Fibroblast of the conjunctiva (primary cell): ENCODE results near the gene GPR179.
A peak's percentile ranks its signal among the peaks of the same experiment; 100 is the strongest.

Experiments
- DNase-seq: peaks from one replicate; pipeline ENCODE4 v3.0.0-alpha.2; 2010; ENCODE audit warnings: low read depth

Gene GPR179, protein sequence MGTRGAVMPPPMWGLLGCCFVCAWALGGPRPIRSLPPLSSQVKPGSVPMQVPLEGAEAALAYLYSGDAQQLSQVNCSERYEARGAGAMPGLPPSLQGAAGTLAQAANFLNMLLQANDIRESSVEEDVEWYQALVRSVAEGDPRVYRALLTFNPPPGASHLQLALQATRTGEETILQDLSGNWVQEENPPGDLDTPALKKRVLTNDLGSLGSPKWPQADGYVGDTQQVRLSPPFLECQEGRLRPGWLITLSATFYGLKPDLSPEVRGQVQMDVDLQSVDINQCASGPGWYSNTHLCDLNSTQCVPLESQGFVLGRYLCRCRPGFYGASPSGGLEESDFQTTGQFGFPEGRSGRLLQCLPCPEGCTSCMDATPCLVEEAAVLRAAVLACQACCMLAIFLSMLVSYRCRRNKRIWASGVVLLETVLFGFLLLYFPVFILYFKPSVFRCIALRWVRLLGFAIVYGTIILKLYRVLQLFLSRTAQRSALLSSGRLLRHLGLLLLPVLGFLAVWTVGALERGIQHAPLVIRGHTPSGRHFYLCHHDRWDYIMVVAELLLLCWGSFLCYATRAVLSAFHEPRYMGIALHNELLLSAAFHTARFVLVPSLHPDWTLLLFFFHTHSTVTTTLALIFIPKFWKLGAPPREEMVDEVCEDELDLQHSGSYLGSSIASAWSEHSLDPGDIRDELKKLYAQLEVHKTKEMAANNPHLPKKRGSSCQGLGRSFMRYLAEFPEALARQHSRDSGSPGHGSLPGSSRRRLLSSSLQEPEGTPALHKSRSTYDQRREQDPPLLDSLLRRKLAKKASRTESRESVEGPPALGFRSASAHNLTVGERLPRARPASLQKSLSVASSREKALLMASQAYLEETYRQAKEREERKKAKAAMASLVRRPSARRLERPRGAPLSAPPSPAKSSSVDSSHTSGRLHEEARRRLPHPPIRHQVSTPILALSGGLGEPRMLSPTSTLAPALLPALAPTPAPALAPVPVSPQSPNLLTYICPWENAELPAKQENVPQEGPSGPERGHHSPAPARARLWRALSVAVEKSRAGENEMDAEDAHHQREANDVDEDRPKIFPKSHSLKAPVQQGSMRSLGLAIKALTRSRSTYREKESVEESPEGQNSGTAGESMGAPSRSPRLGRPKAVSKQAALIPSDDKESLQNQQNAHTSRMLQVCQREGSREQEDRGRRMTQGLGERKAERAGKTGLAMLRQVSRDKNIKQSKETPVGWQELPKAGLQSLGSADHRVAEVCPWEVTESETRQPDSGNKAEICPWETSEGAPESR (N-terminal part only)

DNA sequence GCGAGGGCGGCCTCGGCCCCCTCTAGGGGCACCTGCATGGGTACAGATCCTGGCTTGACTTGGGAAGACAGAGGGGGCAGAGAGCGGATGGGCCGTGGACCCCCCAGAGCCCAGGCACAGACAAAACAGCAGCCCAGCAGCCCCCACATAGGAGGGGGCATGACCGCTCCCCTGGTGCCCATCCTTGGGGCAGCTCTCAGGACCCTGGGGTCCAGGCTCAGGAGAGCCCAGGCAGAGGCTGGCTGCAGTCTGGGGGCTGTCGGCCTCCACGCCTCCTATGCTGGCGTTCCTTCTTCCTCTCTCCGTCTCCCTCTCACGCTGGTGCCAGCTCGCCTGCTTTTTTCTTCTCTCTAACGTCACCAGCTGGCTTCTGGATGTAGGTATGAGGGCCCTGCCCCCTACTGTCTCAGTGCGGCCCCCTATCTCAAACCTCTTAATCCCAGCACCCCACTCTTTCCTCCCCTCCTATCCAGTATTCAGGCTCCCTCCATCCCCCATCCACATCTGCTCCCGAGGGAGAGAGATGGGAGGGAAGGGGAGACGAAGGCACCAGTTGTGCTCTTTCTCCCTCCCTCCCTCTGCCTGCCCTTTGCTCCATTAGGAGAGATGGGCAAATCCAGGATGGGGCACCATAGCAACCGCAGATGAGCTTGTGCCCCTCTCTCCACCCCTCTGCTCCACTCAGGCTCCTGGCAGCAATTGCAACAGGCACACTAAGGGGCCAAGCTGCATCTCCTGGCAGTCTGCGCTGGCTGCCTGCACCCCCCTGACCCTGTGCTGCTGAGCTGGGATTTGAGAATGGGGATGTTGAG, at the start of gene GPR179:
GPR179 (minus strand) TSS at position 349 of the 812 bp plus-strand sequence; CDS start at position 182, 167 bp downstream.
- no peak for DNase-seq

DNA sequence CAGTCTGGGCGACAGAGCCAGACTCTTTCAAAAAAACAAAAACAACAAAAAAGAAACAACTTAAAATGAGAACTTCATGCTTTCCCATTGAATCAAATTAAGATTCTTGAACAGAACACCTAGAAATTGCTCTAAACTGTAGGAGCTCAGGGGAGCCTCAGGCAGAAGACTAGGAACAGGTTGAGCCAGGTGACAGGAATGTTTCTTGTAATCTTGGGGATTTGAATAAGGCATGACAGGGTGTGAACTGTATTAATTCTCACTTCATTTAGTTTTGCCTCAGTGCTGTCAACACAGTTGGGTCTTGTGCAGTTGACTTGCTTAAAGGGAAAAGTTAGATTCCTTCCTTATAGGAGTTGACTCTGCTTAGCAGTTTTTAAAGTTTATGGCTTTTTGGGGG, 35.7 kb upstream of the GPR179 start:
- no peak for DNase-seq

DNA sequence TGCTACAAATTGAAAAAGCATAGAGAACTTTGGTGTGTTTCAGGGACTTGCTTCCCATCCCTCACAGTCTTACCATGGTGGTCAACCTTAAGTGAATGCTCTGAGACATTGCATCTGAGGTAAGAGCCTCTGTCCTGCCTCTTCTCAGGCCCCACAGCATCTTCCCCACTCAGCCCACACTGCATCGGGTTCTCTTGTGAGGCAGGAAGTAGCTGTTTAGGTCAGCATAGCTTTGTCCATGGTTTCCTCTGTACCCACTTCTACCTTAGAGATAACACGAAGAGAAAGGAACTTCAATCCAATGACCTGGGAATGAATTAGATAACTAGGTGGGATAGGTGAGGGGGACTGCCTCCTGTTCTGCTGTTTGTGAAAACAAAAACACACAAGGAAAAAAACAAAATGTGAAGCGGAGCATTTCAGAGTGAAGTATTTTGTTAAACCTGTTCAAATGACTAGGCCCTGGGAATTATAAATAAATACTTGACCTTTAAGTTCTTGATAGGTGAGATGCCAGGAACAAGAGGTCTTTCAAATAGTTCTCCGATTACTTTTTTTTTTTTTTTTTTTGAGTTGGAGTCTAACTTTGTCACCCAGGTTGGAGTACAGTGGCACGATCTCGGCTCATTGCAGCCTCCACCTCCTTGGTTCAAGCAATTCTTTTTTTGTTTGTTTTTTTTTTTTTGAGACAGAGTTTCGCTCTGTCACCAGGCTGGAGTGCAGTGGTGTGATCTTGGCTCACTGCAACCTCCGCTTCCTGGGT, 25.5 kb upstream of the GPR179 start:
- no peak for DNase-seq

DNA sequence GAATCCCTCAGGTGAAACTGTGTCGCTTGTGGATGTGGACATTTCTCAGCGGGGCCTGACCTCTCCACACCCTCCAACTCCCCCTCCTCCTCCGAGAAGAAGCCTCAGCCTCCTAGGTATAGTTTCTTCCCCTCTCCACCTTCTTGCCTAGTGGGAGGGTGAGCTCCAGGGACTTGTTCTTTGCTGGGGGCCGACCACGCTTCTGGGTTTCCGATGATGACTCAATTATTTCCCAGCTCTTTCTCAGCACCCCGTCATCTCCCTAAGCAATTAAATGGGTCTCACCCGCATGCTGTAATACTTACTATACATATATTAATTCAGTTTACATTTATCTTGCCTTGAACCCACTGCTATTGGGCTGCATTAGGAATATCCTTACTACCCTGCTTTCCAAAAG, 21.0 kb upstream of the GPR179 start:
- no peak for DNase-seq

DNA sequence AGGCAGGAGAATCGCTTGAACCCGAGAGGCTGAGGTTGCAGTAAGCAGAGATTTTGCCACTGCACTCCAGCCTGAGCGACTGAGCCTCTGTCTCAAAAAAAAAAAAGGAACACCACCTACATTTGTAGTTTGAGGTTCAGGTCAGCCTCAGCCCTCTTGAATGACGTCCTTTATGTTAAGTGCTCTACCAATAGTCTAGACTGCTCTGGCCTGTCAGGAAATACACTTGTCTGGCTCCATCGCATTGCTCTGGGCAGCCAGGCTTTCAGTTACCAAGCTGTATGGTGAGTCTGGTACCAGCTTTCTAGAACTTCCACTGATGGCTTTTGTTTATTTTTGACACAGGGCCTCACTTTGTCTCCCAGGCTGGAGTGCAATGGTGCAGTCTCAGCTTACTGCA, 19.3 kb upstream of the GPR179 start:
- DNase-seq = no peak

DNA sequence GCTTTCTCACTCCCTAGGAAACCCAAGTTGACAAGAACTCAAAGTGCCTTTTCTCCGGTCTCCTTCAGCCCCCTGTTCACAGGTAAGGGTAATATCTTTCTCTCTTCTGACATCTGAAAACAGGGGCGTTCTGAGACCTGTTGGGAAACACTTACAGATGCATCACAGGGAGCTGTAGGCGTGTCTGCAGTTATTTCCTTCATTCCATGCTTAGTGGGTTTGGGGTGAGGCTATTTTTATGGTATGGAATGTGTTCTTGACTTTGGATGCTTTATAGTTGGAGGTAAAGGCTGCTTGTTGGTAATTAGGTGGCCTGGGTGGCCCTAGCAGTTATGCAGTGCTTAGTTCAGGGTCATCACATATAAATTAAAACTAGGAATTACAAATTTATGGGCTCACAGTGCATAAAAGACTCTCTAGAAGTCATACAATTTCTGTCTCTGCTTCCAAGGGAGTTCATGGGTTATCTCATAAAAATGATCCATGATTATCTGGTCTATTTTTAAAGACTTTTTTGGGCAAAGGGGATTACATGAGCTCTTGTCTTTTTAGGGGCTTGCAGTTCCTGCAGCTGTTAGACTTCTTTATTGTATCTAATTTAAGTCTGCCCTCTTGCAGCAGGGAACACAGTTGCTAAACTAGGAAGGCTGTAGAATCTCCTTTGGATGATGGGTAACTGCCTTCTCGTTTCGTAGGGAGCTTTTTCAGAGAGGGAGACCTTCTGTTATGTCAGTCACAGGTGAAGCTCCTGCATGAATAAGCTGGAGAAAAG, 18.1 kb upstream of the GPR179 start:
- no peak for DNase-seq

DNA sequence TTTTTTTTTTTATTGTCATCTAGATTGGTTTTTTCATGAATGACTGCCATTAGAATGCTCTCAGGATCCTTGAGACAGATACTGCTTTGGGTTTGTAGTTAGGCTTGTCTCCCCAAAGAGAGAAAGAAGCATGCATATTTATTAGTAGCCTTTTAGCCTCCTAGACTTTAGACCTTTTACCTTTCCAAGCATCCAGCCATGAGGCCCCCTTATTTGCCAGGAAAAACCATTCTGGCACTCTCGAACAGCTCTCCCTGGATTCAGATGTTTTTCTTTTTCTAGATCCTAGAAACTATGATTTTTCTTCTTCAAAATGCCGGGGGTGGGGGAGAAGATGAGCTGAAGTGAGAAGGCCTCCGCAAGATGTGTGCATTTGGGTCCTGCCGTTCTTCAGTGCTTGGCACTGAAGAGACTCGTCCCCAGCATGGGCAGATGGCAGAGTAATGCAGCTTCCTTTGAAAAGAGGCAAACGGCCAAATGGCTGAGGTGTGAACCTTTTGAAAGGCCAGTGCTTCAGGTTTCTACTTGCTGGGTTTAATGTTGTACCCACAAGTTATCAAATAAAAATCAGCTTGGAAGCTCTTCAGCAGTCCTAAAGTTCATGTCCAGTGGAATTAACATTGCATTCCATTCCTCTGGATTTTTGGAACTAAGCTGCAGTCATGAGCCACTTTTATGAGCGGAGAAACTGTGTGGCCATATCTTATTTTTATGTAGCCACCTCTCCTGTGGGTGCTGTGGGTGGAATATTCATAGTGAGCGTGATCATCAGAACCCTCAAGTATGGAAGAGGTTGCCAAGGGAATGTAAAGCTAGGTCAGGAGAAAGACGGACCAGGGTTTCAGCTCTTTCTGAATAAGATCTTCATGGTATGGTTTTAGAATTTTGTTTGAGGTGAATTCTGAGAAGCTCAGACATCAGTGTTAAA, 15.1 kb upstream of the GPR179 start:
- DNase-seq = no peak

DNA sequence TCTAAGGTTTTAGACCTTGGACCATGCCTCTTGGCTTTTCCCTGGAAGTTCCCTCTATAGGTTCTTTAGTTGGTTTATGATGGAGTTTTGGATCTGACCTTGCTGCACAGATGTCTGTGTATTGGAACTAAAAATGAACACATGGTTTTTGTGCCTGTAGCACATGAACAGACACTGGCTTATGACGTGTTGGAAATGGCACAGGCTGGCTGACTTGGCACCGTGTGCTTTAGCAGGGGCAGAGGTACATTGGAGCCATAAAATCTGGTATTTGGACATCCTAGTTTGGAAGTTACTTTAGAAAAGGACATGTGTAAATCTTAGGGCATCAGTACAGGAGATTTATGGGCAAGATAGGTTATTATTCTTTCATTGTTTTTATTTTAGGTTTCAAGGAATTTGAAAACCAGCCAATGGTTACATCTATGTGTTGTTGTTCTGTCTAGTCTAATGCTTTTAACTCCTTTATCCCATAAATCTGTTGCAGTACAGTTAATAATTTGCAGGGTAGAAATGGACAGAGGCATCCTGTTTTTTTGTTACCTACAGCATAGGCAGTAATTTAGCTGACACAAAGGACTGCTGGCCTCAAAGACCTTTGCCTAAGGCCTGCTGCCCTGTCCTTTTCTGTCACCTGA, 13.8 kb upstream of the GPR179 start:
- DNase-seq = no peak

DNA sequence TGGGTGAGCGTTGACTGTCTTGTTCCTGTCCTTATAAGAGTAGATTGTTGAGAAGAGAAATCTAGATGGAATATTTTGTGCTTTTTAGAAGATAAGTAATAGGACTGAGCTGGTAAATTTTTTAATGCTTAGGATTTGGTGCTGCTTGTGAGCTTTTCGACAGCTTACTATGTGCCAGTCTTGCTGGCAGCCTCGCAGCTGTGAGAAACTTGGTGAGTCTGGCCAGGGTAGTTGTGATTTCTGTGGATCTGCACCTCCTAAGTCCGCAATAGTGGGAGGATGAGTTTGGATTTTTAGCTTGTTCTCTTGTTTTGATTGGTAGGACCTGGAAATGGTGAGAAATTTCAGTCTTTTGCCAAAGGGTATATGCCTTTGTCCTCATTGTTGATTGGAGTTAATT, 11.5 kb upstream of the GPR179 start:
- DNase-seq = no peak

DNA sequence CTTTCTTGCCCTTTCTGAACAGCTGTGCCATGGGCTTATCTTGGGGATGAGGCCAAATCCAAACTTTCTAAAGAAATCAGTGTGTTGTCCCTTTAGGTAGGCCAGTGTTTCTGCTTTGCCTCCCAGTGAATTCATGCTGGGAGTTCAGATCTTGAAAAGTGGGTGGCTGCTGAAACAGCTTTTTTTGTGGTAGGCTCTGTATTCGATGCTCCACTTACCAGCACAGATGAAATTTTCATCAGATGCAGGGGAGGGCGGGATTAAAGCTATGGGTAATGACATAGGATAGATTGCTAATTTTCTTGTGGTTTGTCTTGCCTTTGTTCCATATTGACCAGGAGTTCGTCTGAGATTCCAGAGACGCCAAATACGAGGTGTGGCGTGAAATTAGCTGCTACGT, 10.7 kb upstream of the GPR179 start:
- no peak for DNase-seq

DNA sequence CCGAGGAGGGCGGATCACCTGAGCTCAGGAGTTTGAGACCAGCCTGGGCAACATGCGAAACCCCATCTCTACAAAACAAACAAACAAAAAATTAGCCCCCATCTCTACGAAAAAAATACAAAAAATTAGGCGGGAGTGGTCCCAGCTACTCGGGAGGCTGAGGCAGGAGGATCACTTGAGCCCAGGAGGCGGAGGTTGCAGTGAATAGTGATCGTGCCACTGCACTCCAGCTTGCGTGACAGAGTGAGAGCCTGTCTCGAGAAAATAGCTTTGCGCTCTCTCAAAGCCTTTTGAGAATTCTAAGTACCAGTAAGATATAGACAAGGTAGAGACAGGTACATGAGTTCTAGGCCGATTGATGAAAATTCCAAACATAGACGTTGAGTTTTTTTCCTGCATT, 9.9 kb upstream of the GPR179 start:
- DNase-seq = no peak

DNA sequence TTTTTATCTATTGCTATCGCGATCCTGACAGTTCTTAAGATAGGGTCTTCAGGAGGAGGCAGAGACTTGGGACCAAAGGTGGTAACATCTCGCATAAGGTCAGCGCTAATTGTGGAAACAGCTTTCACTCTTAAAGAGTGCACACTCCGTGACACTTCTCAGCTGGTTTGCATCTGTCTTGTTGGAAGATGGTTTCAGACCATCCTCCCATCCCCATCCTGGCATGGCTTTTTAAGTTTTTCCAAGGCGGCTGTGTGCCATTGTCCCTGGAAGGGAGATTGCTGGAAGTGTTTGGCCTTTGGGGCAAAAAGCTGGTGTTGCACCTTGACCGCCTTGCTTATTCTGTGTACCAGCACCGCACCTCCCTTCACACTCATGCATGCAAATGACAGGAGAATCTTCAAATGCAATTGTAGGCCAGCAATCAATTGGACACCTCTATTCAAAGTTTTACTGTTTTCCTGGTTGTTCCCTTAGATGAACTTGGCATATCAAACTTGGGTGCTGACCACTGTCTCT, 9.4 kb upstream of the GPR179 start:
- DNase-seq = no peak

DNA sequence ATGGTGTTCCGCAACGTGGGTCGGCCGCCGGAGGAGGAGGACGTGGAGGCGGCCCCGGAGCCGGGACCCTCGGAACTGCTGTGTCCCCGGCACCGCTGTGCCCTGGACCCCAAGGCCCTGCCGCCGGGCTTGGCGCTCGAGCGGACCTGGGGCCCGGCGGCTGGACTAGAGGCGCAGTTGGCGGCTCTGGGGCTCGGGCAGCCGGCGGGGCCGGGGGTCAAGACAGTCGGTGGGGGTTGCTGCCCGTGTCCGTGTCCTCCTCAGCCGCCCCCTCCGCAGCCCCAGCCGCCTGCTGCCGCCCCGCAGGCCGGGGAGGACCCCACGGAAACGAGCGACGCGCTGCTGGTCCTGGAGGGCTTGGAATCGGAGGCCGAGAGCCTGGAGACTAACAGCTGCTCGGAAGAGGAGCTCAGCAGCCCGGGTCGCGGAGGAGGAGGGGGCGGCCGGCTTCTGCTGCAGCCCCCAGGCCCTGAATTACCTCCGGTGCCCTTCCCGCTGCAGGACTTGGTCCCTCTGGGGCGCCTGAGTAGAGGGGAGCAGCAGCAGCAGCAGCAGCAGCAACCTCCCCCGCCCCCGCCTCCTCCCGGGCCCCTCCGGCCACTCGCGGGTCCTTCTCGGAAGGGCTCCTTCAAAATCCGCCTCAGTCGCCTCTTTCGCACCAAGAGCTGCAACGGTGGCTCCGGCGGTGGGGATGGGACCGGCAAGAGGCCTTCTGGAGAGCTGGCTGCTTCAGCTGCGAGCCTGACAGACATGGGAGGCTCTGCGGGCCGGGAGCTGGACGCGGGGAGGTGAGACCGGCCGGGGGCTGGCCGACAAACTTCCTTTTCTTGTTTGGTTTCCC, 8.7 kb upstream of the GPR179 start:
- DNase-seq = no peak

DNA sequence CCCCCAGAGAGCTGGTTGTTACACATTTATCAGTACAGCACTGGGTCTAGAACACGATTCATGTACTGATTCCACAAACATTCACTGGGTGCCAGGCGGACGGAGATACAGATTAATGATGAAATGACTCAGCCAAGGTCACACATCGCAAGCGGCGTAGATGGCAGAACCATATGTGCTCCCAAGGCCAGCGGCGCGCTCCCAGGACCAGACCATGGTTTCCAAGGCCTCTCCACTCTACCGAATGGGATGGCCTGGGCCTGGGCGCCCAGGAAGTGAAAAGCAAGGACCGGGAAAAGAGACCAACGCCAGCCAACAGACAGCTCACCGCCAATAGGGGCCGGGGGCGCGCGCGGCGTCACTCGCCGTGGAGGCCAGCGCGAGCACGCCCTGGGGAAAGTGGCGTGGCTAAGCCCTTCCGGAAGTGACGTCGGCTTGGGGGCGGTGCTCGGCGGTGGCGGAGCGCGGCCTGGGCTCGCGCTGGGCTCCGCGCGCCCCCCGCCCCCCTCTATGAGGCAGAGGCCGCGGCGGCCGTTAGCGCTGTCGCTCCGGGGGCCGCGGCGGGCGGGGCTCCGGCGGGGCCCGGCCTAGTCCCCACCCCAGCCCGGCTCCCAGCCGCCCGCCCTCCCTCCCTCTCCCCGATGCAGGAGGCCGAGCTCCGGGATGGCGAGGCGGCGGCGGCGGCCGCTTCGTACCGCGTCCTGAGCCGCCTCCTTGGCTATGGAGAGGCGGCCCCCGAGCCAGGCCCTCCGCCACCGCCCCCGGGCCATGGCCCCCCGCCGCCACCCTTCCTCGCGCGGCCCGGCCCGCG, 7.9 kb upstream of the GPR179 start, which contains the start of gene SOCS7:
SOCS7 (plus strand) TSS at position 433 of the 811 bp plus-strand sequence; CDS start at position 642, 209 bp downstream.
- DNase-seq = peak; percentile 75

DNA sequence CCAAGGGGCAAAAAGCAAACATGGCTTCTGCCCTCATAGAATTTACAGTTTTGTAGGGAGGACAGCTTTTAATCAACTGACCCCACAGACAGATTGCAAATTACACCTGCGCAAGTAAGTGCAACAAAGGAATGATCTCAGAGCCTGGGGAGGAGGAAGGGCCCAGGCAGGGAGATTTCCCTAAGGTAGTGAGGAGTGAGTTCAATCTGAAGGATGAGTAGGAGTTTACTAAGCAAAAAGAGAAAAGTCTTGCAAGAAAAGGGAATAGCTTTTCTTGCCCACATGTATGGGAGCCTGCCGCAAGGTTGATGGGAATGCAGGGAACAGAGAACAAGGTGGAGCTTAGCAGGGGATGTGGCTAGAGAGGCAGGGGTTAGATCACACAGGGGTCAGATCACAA, 6.3 kb upstream of the GPR179 start:
- no peak for DNase-seq

DNA sequence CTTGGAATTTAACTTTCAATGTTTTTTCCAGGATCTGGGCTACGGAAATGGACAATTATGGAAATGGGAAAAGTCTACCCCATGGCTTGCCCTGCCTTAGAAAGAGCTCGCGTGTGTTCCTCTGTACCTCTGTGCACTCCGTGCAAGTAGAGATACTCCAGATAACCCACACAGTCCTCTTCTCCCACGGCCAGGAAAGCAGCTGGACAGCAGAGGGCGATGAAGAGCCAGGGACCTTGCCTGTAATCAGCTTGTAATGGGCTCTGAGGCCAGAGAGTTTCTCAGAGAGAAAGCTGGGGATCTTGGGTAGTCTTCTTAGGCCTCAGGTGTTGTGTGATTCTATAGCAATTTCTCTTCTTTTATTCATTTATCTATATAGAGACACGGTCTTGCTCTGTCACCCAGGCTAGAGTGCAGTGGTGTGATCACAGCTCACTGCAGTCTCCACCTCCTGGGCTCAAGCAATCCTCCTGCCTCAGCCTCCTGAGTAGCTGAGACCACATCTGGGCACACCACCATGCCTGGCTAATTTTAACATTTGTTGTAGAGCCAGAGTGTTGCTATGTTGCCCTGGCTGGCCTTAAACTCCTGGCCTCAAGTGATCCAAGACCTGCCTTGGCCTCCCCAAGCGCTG, 5.5 kb upstream of the GPR179 start:
- peak; percentile 77 for DNase-seq
